Lower lobe of right lung (tissue), 2 donors: Measurements from ENCODE around the gene DUS1L. TPM values are rescaled to one million over a fixed set of nuclear protein-coding genes. Genes with fewer than 3 reads are reported as not detected.

ENCODE experiments used
- ATAC-seq, 2 donors: fragments of 200-7000 bp; cut with Tn5 transposase; one replicate each; pipeline ENCODE4 v1.9.1; 2020 to 2022; ENCODE audit warnings: mild to moderate bottlenecking in 2 of 2, moderate library complexity in 2 of 2
- DNase-seq: peaks from one replicate; pipeline ENCODE4 v3.0.0-alpha.2; 2020
- H3K27ac ChIP-seq: fragments of 200-600 bp; one replicate; pipeline ENCODE4 v1.8.0; 2022
- H3K27me3 ChIP-seq: fragments of 200-600 bp; one replicate; pipeline ENCODE4 v1.8.0; 2022; ENCODE audit warnings: low read depth
- H3K36me3 ChIP-seq: fragments of 200-600 bp; one replicate; pipeline ENCODE4 v1.8.0; 2022; ENCODE audit warnings: mild to moderate bottlenecking
- H3K4me1 ChIP-seq: fragments of 200-600 bp; one replicate; pipeline ENCODE4 v1.8.0; 2022
- H3K4me3 ChIP-seq: fragments of 200-600 bp; one replicate; pipeline ENCODE4 v1.8.0; 2022; ENCODE audit warnings: mild to moderate bottlenecking
- H3K9me3 ChIP-seq: fragments of 200-600 bp; one replicate; pipeline ENCODE4 v1.8.0; 2022
- CTCF ChIP-seq: fragments of 200-600 bp; IDR thresholded peaks from one replicate; pipeline ENCODE4 v1.8.0; 2022; ENCODE audit warnings: antibody characterized with exemption, mild to moderate bottlenecking
- intact Hi-C: fragments of 100-400 bp; cut with DNase I; formaldehyde crosslinking; loops from one replicate; pipeline ENCODE4 v1.11.0; 2022
- total RNA-seq: library from RNA; stranded (reverse); fragmentation: NEBNext Ultra II Directional; extraction: Animal tissue kit (Norgen Biotek cat#: 25700); gene quantifications from one replicate; pipeline ENCODE4 v1.2.1, GENCODE V29; 2021
- donor health status: DM: no; HTN: yes; CAD: no; lungs with severe emphysema.

DUS1L gene
- total RNA-seq, 1 donor from 2014 or later = 85.1 TPM

GRCh38 chr17:82062984-82063368, 2.6 kb downstream of the DUS1L start:
- no peak overlapping the region for H3K27ac ChIP-seq
- ATAC-seq = no peak
- no peaks in the 10 kb centered on the region for H3K9me3 ChIP-seq
- no peak overlapping the region for H3K4me3 ChIP-seq
- intact Hi-C loops = no loop called here
- H3K27me3 ChIP-seq = no peaks in the 10 kb centered on the region
- no peak for DNase-seq
- peaks cover 26% of the 10 kb centered on the region for H3K4me1 ChIP-seq
- H3K36me3 ChIP-seq = peaks cover 57% of the 10 kb centered on the region
- no peak for TF ChIP-seq CTCF

DNA sequence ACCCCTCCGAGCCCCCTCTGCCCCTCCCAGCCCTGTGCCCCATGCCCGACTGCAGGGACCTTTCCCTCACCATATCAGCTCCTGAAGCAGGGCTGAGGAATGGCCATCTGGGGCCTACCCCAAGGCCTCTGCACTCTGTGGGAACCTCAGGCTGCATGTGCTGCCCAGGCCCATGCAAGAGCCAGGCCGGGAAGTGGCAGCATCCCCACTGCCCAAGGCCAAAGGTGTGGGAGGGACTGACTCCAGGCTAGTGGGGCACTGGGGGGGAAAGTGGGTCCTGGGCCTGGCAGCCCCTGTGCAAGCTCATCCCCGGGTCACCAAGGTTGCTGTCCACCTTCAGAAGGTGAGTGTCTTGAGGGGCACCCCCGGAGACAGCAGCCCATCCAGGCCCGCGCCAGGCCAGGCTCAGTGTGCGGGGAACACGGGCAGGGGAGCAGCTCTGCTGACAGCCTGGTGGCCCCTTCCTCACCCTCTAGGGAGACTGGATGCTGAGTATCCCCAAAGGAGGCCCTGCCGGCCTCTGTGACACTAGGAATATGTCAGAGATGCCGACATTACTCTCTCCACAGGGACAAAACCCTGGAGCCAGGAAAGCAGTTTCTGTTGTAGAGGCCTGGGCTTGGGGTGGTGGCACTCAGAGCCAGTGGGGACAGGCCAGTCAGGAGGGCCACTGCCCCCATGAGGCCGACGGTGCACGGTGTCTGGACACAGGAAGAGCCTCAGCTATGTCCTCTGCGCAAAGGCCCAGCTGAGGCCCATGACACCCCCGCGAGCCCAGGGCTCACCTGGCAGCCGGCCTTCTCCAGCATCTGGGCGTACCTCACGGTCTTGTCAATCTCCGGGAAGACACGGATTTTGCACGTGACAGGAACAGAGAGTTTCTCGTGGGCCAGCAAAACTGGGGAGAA, 3.3 kb downstream of the DUS1L start:
- TF ChIP-seq CTCF = no peak
- Histone ChIP-seq H3K4me3 (no peak overlapping the region), H3K4me1 (peaks cover 26% of the 10 kb centered on the region), H3K27me3 (no peaks in the 10 kb centered on the region), H3K9me3 (no peaks in the 10 kb centered on the region), H3K27ac (no peak overlapping the region), H3K36me3 (peaks cover 64% of the 10 kb centered on the region)
- no peak for DNase-seq
- ATAC-seq = no peak
- intact Hi-C loops = no loop called here

DNA sequence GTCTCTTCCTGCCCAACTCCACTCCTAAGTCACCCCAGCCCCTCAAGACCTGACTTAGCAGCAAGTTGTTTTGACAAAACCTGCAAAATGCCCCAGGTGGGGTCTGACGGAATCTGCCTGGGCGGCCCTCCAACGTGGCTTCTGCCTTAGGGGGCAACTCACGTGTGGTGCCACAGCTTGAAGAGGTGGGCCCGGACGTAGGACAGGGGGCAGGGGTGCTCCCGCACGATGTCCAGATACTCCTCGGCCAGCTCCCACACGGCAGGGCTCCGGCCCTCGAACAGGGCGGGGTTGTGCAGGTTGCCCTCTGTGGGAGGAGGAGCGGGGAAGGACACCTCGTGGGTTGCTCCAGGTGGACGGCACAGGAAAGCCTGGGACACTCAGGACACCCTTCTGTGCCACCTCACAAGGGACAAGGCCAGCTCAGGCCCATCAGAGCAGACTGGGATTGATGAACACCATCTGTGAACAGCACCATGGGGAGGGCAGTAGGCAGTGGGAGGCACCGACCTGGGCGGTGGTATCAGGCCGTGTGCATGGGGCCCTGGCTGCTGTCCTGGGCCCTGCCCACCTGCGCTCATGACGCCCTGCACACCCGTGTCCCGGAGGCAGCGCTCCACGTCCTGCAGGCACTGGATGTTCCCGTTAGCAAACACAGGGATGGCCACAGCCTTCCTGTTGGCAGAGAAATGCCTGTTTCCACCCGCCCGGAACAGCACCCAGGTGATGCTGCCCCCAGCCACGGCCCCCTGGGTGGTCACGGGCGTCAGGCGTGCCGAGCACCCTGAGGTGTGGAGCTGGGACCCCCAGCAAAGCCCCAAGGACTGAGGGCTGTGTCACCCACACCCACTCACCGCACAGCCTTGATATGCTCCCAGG, 4.3 kb downstream of the DUS1L start:
- no peak for ATAC-seq

DNA sequence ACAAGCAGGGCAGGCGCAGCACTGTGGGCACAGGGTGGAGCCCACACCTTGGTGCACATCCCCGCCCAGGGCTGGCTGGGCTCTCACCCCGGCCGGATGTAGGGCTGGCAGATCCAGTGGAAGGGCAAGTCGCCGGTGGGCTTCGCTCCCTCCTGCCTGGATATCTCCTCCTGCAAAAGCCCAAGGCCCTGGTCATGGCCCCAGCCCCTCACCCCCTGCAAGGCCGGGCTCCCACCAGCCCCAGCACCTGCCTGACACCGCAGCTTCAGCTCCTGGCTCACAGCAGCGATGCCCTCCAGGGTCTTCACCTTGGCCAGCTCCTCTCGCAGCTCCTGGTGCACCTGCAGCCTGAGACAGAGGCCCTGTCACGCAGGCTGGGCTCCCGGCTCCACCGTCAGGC, 5.0 kb downstream of the DUS1L start:
- peaks cover 18% of the 10 kb centered on the region for H3K4me1 ChIP-seq
- no peak for DNase-seq

More for the DNA sequence above, 4.3 kb downstream of the DUS1L start:
- intact Hi-C loops = no loop called here
- H3K36me3 ChIP-seq = peaks cover 74% of the 10 kb centered on the region
- TF ChIP-seq CTCF = no peak
- no peak for DNase-seq
- H3K4me3 ChIP-seq = no peak overlapping the region
- no peaks in the 10 kb centered on the region for H3K27me3 ChIP-seq
- peaks cover 23% of the 10 kb centered on the region for H3K4me1 ChIP-seq
- H3K9me3 ChIP-seq = no peaks in the 10 kb centered on the region
- no peak overlapping the region for H3K27ac ChIP-seq

More for the DNA sequence above, 5.0 kb downstream of the DUS1L start:
- H3K9me3 ChIP-seq = no peaks in the 10 kb centered on the region
- H3K36me3 ChIP-seq = peaks cover 81% of the 10 kb centered on the region
- no peak overlapping the region for H3K4me3 ChIP-seq
- ATAC-seq = no peak
- TF ChIP-seq CTCF = no peak
- no peak overlapping the region for H3K27ac ChIP-seq
- intact Hi-C loops = no loop called here
- no peaks in the 10 kb centered on the region for H3K27me3 ChIP-seq
